Naive thymus-derived CD4-positive, alpha-beta T cell (primary cell): ENCODE data around the gene LZTR1. TPM values are rescaled to one million over a fixed set of nuclear protein-coding genes. Genes with fewer than 3 reads are reported as not detected.

Experiments used
- ATAC-seq: fragments of 150-1000 bp; cut with Tn5 transposase; 2 replicates; pipeline ENCODE4 v1.10.0; 2021; ENCODE audit warnings: mild to moderate bottlenecking, moderate library complexity
- CTCF ChIA-PET: fragments of 350-600 bp; sonication (Branson Sonifier 250); formaldehyde crosslinking; loops from one replicate; lab custom pipeline; 2021; ENCODE audit warnings: antibody characterized with exemption; lab: Charles Lee
- POLR2A ChIA-PET: fragments of 350-600 bp; sonication (Branson Sonifier 250); formaldehyde crosslinking; loops from one replicate; lab custom pipeline; 2021; ENCODE audit warnings: antibody characterized with exemption, inconsistent platforms; lab: Charles Lee
- DNase-seq, 9 donors: peaks; one replicate each; pipeline versions ENCODE4 v3.0.0 to v3.0.0-alpha.2; 2020 to 2022; ENCODE audit warnings: mixed read lengths in 1 of 9
- H3K27ac ChIP-seq: one replicate; pipeline ENCODE4 v1.7.0; 2013; ENCODE audit warnings: mild to moderate bottlenecking, low read depth, low read length, moderate library complexity
- H3K27me3 ChIP-seq, 2 donors: one replicate each; pipeline ENCODE4 v1.7.0; 2013; ENCODE audit warnings: low read length in 2 of 2, mild to moderate bottlenecking in 2 of 2, moderate library complexity in 2 of 2; ENCODE audit not compliant: control insufficient read depth in 2 of 2, insufficient read depth in 2 of 2
- H3K36me3 ChIP-seq, 3 experiments: 1 replicate in 2 of 3; 2 replicates in 1 of 3; pipeline ENCODE4 v1.7.0; 2013; ENCODE audit warnings: low read length in 3 of 3, mild to moderate bottlenecking in 3 of 3, moderate library complexity in 1 of 3; ENCODE audit not compliant: insufficient read depth in 3 of 3, control insufficient read depth in 2 of 3
- H3K4me1 ChIP-seq, 2 donors: one replicate each; pipeline ENCODE4 v1.7.0; 2013; ENCODE audit warnings: low read length in 2 of 2, mild to moderate bottlenecking in 2 of 2, moderate library complexity in 1 of 2; ENCODE audit not compliant: control insufficient read depth in 2 of 2, insufficient read depth in 2 of 2
- H3K4me3 ChIP-seq: 2 replicates; pipeline ENCODE4 v1.7.0; 2013; ENCODE audit warnings: mild to moderate bottlenecking, low read length
- H3K9me3 ChIP-seq, 3 experiments: 1 replicate in 2 of 3; 2 replicates in 1 of 3; pipeline ENCODE4 v1.7.0; 2013; ENCODE audit warnings: low read length in 3 of 3; ENCODE audit not compliant: control insufficient read depth in 2 of 3
- H3K27ac Mint-ChIP-seq, 9 donors: one replicate each; pipeline ENCODE4 v1.8.0; 2020 to 2022; ENCODE audit warnings: mixed read lengths in 9 of 9, mild to moderate bottlenecking in 8 of 9, moderate library complexity in 5 of 9, inconsistent platforms in 2 of 9
- H3K27me3 Mint-ChIP-seq, 5 donors: one replicate each; pipeline ENCODE4 v1.8.0; 2021 to 2022; ENCODE audit warnings: mixed read lengths in 5 of 5, mild to moderate bottlenecking in 1 of 5
- H3K36me3 Mint-ChIP-seq, 5 donors: one replicate each; pipeline ENCODE4 v1.8.0; 2020 to 2022; ENCODE audit warnings: mixed read lengths in 5 of 5, mild to moderate bottlenecking in 3 of 5, inconsistent platforms in 1 of 5
- H3K4me1 Mint-ChIP-seq, 7 donors: one replicate each; pipeline ENCODE4 v1.8.0; 2020 to 2022; ENCODE audit warnings: mixed read lengths in 7 of 7, mild to moderate bottlenecking in 3 of 7, inconsistent platforms in 1 of 7
- H3K4me3 Mint-ChIP-seq, 10 donors: one replicate each; pipeline ENCODE4 v1.8.0; 2020 to 2022; ENCODE audit warnings: mild to moderate bottlenecking in 10 of 10, mixed read lengths in 10 of 10, moderate library complexity in 6 of 10, inconsistent platforms in 2 of 10
- H3K9me3 Mint-ChIP-seq, 11 donors: one replicate each; pipeline ENCODE4 v1.8.0; 2020 to 2022; ENCODE audit warnings: mixed read lengths in 11 of 11, mild to moderate bottlenecking in 4 of 11, inconsistent platforms in 1 of 11, moderate library complexity in 1 of 11
- intact Hi-C, 2 donors: fragments of 100-400 bp; cut with micrococcal nuclease; formaldehyde crosslinking; loops; one replicate each; pipeline ENCODE4 v1.15.1; 2023
- polyA plus RNA-seq, 2 donors: library from polyadenylated mRNA; unstranded; fragments of 300-500 nt; fragmentation: Illumina TruSeq; gene quantifications; one replicate each; pipeline ENCODE4 v1.2.3, GENCODE V29; 2021
- total RNA-seq, 6 experiments: library from RNA in 5 of 6; stranded (reverse) in 5 of 6; gene quantifications; 1 replicate in 5 of 6; 2 replicates in 1 of 6; pipeline ENCODE4 v1.2.3 and lab custom pipeline; 2021 to 2026

Gene LZTR1
- total and polyA plus RNA-seq, 7 experiments from 2014 or later: 11.4 to 104 (median 71.2) TPM

DNA sequence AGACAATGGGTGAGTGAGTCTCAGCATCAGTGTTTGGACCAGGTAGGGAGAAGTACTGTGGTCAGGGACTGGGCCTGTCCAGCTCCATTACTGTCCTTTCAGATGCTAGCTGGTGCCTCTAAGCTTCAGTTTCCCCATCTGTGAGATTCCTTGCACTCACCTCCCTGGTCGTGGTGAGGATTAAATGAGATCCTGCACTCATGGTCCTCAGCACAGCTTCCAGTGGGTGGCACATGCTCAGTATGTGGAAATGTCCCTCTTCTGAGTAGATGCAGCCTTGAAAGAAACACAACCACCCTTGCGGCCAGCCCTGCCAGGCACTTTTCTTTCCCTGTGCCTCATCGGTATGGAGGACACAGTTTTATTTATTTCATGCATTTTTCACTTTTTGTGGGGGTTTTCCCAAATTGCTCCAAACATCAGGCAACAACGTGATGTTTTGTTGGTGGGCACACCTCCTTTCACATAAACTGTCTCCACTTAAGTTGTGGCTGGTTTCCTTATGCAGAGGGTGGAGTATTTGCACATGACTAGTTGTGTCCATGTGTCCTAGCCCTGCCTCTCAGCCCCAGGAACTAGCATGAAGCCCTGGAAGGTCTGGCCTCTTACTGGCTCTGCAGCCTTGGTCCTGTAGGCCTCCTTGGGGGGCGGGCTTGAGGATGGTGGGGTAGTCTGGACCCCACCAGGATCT lies 1.1 kb downstream of the LZTR1 start:
- H3K9me3 Mint-ChIP-seq: peaks cover 0 to 4% (median 0%) of the 10 kb centered on the region in 11 donors
- peaks cover 0 to 17% (median 7%) of the 10 kb centered on the region in 5 donors for H3K36me3 Mint-ChIP-seq
- H3K4me1 Mint-ChIP-seq: peaks cover 33 to 50% (median 43%) of the 10 kb centered on the region in 7 donors
- Histone ChIP-seq H3K36me3 (peaks cover 0 to 25% (median 0%) of the 10 kb centered on the region in 3 experiments), H3K4me3 (peak overlapping the region; percentile 80), H3K27me3 (no peaks in the 10 kb centered on the region), H3K9me3 (peaks cover 0 to 8% (median 0%) of the 10 kb centered on the region in 3 experiments), H3K4me1 (peaks cover 15 to 32% of the 10 kb centered on the region in 2 donors), H3K27ac (peak overlapping the region; percentile 84)
- ChIA-PET POLR2A (interaction anchor here (5.2 kb wide), 1 partner anchor 19 kb away, joined by 59 read pairs; the partner anchor contains the start of gene THAP7), CTCF (no interaction called here)
- peak overlapping the region; percentile 89 to 97 (median 93) for H3K4me3 Mint-ChIP-seq
- intact Hi-C loops: loop anchor here (2.0 to 10.0 kb wide), 2 partner anchors 18 to 862 kb away; no protein-coding TSS in a partner anchor
- H3K27me3 Mint-ChIP-seq: no peaks in the 10 kb centered on the region
- DNase-seq: no peak
- peak overlapping the region; percentile 79 to 95 (median 89) for H3K27ac Mint-ChIP-seq
- no peak for ATAC-seq

DNA sequence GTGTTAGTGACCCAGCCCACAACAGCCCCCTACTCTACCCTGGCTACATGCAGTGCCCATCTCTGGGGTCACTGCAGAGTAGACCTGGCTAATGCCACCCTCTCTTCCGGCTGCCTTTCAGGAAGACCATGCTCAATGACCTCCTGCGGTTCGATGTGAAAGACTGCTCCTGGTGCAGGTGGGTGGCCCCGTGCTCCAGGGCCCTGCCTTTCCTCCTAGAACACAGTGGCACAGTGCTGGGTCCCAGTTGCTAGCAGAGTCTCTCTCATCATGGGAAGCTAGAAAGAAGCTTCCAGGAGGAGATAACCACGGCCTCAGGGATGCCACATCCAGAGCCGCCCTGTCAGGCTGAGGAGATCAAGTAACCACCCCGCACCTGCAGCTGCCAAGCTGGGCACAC lies 3.6 kb downstream of the LZTR1 start:
- Mint-ChIP-seq H3K36me3 (peaks cover 0 to 17% (median 5%) of the 10 kb centered on the region in 5 donors), H3K9me3 (peaks cover 0 to 1% (median 0%) of the 10 kb centered on the region in 11 donors), H3K4me1 (peaks cover 18 to 42% (median 35%) of the 10 kb centered on the region in 7 donors), H3K27me3 (no peaks in the 10 kb centered on the region), H3K4me3 (no peak overlapping the region), H3K27ac (no peak overlapping the region)
- Histone ChIP-seq H3K36me3 (peaks cover 0 to 32% (median 0%) of the 10 kb centered on the region in 3 experiments), H3K4me1 (peaks cover 15 to 27% of the 10 kb centered on the region in 2 donors), H3K9me3 (no peaks in the 10 kb centered on the region), H3K4me3 (no peak overlapping the region), H3K27me3 (no peaks in the 10 kb centered on the region), H3K27ac (no peak overlapping the region)
- ChIA-PET POLR2A (interaction anchor here (0.8 to 1.1 kb wide), 3 partner anchors 8 to 15 kb away, joined by 3 to 4 read pairs (median 4); no protein-coding TSS in a partner anchor), CTCF (no interaction called here)
- ATAC-seq (no peak), DNase-seq (no peak)
- intact Hi-C loops: loop anchor here in 1 of 2 donors (10.0 kb wide), 1 partner anchor 859 kb away; no protein-coding TSS in a partner anchor

DNA sequence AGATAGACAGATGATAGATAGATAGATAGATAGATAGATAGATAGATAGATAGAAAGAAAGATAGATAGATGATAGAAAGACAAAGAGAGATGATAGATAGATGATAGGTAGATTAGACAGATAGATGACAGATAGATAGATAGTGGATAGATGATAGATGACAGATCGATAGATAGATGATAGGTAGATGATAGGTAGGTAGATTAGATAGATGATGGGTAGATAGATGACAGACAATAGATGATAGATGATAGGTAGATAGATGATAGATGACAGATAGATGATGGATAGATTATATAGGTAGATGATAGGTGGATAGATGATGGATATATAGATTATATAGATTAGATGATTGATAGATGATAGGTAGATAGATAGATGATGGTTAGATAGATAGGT lies 4.3 kb downstream of the LZTR1 start:
- H3K9me3 ChIP-seq: no peaks in the 10 kb centered on the region
- ChIA-PET CTCF (no interaction called here), POLR2A (interaction anchor here (0.8 kb wide), 1 partner anchor 14 kb away, joined by 4 read pairs; no protein-coding TSS in a partner anchor)
- H3K27ac ChIP-seq: no peak overlapping the region
- H3K4me1 ChIP-seq: peaks cover 11 to 21% of the 10 kb centered on the region in 2 donors
- no peak overlapping the region for H3K4me3 ChIP-seq
- H3K36me3 ChIP-seq: peaks cover 0 to 38% (median 0%) of the 10 kb centered on the region in 3 experiments
- no peak for DNase-seq
- Mint-ChIP-seq H3K27ac (peak overlapping the region in 3 of 9 donors; percentile 2 to 5 (median 3)), H3K36me3 (peaks cover 0 to 17% (median 5%) of the 10 kb centered on the region in 5 donors), H3K27me3 (no peaks in the 10 kb centered on the region), H3K4me1 (peaks cover 13 to 35% (median 29%) of the 10 kb centered on the region in 7 donors), H3K9me3 (peaks cover 0 to 1% (median 0%) of the 10 kb centered on the region in 11 donors), H3K4me3 (no peak overlapping the region)
- no peaks in the 10 kb centered on the region for H3K27me3 ChIP-seq
- ATAC-seq: no peak
- intact Hi-C loops: loop anchor here in 1 of 2 donors (10.0 kb wide), 1 partner anchor 858 kb away; no protein-coding TSS in a partner anchor

DNA sequence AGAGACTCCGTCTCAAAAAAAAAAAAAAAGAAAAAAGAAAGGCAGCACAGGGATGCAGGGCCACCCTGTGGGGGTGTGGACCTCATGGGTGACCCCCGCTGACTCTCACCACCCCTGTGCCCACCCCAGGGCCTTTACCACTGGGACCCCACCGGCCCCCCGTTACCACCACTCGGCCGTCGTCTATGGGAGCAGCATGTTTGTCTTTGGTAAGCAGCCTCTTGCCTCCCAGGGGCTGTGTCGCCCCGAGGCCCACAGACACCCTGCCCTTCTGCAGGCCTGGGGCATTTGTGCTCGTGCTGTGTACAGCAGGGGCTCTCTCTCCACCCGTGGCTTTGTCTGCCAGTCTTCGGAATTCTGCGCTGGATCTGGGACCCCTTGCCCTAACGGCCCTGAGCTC lies 5.3 kb downstream of the LZTR1 start:
- H3K36me3 ChIP-seq: peaks cover 0 to 43% (median 4%) of the 10 kb centered on the region in 3 experiments
- ChIA-PET POLR2A (no interaction called here), CTCF (interaction anchor here (0.5 kb wide), 1 partner anchor 1310 kb away, joined by 4 read pairs; no protein-coding TSS in a partner anchor)
- Mint-ChIP-seq H3K27me3 (no peaks in the 10 kb centered on the region), H3K9me3 (peaks cover 0 to 1% (median 0%) of the 10 kb centered on the region in 11 donors), H3K27ac (no peak overlapping the region), H3K4me3 (no peak overlapping the region), H3K36me3 (peaks cover 0 to 17% (median 5%) of the 10 kb centered on the region in 5 donors), H3K4me1 (peaks cover 13 to 33% (median 26%) of the 10 kb centered on the region in 7 donors)
- no peak overlapping the region for H3K27ac ChIP-seq
- intact Hi-C loops: loop anchor here in 1 of 2 donors (10.0 kb wide), 1 partner anchor 857 kb away; no protein-coding TSS in a partner anchor
- DNase-seq (no peak), ATAC-seq (no peak)
- no peaks in the 10 kb centered on the region for H3K27me3 ChIP-seq
- H3K4me1 ChIP-seq: peaks cover 8 to 15% of the 10 kb centered on the region in 2 donors
- H3K9me3 ChIP-seq: no peaks in the 10 kb centered on the region
- no peak overlapping the region for H3K4me3 ChIP-seq

DNA sequence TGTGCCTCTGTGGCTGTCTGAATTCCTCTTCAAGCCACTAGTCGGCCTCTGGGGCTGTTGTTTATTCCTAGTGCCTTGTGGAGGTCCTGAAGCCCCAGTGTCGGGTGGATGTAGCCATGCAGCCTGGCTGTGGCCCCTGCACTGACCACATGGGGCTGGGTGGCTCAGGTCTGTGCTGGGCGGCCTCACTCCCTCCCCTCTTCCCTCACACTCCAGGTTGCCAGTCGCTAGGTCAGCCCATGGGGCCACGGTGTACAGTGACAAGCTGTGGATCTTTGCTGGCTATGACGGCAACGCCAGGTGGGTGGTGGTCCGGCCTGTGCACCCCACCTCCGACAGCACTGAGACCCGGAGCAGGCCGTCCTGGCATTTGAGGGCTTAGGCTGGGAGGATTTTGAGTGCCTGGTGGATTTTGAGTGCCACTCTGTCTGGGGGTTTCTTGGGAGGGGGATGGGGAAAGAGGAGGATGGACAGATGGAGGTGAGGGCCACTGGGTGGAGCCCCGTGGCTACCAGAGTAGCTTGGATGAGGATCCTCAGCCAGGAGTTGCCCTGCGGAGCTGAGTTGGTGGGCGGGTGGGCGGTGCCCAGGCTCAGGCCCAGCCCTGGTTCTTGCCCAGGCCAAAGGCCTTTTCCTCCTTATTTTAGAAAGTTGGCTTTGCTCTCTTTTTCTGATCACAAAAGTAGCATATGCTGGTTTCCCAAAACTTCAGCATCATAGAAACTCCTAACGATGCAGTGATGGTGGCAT lies 6.7 kb downstream of the LZTR1 start:
- CTCF ChIA-PET: no interaction called here
- Mint-ChIP-seq H3K36me3 (peaks cover 0 to 17% (median 5%) of the 10 kb centered on the region in 5 donors), H3K27ac (no peak overlapping the region)

More for the DNA sequence above, 6.7 kb downstream of the LZTR1 start:
- Mint-ChIP-seq H3K4me3 (no peak overlapping the region), H3K9me3 (peaks cover 0 to 1% (median 0%) of the 10 kb centered on the region in 11 donors), H3K4me1 (peaks cover 5 to 21% (median 13%) of the 10 kb centered on the region in 7 donors), H3K27me3 (no peaks in the 10 kb centered on the region)
- Histone ChIP-seq H3K4me1 (peaks cover 0 to 5% of the 10 kb centered on the region in 2 donors), H3K4me3 (no peak overlapping the region), H3K9me3 (no peaks in the 10 kb centered on the region), H3K27me3 (no peaks in the 10 kb centered on the region), H3K36me3 (peaks cover 0 to 57% (median 7%) of the 10 kb centered on the region in 3 experiments), H3K27ac (no peak overlapping the region)
- intact Hi-C loops: loop anchor here in 1 of 2 donors (10.0 kb wide), 1 partner anchor 856 kb away; no protein-coding TSS in a partner anchor
- no peak for DNase-seq
- no peak for ATAC-seq
- POLR2A ChIA-PET: no interaction called here
